Mucosa of rectum (tissue), 2 donors: ENCODE measurements around the gene ECHDC1.
"Not testable (repeated sequence)": the region's sequence is repeated elsewhere in the genome, so short reads cannot be mapped to it uniquely, and the experiment has no call there.

Source experiments
- H3K27ac ChIP-seq, 2 donors: one replicate each; pipeline ENCODE4 v1.7.0; 2013; ENCODE audit warnings: inconsistent platforms in 2 of 2, low read depth in 2 of 2, low read length in 2 of 2
- H3K27me3 ChIP-seq, 2 donors: one replicate each; pipeline ENCODE4 v1.7.0; 2013; ENCODE audit warnings: low read length in 2 of 2; ENCODE audit not compliant: control insufficient read depth in 2 of 2, insufficient read depth in 2 of 2
- H3K36me3 ChIP-seq, 2 donors: one replicate each; pipeline ENCODE4 v1.7.0; 2013; ENCODE audit warnings: low read length in 2 of 2; ENCODE audit not compliant: control insufficient read depth in 2 of 2, insufficient read depth in 2 of 2
- H3K4me1 ChIP-seq, 2 donors: one replicate each; pipeline ENCODE4 v1.7.0; 2013; ENCODE audit warnings: low read length in 2 of 2, mild to moderate bottlenecking in 1 of 2; ENCODE audit not compliant: control insufficient read depth in 2 of 2, insufficient read depth in 2 of 2
- H3K4me3 ChIP-seq, 2 donors: one replicate each; pipeline ENCODE4 v1.7.0; 2013; ENCODE audit warnings: low read length in 2 of 2
- H3K9ac ChIP-seq, 2 donors: one replicate each; pipeline ENCODE4 v1.7.0; 2013; ENCODE audit warnings: low read length in 2 of 2, low read depth in 1 of 2, mild to moderate bottlenecking in 1 of 2
- H3K9me3 ChIP-seq, 2 donors: one replicate each; pipeline ENCODE4 v1.7.0; 2013; ENCODE audit warnings: low read length in 2 of 2; ENCODE audit not compliant: control insufficient read depth in 2 of 2
- donor health status: healthy.
- donor health status: Normal muscosa, but diverticular disease.

Gene ECHDC1, protein sequence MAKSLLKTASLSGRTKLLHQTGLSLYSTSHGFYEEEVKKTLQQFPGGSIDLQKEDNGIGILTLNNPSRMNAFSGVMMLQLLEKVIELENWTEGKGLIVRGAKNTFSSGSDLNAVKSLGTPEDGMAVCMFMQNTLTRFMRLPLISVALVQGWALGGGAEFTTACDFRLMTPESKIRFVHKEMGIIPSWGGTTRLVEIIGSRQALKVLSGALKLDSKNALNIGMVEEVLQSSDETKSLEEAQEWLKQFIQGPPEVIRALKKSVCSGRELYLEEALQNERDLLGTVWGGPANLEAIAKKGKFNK

GRCh38 chr6:127342946-127343808, at the start of gene ECHDC1:
Gene ECHDC1 (minus strand): TSS chr6:127343609. CDS start chr6:127331028, 12,581 bp downstream.
- Histone ChIP-seq H3K27me3 (no peaks in the 10 kb centered on the region), H3K9me3 (no peaks in the 10 kb centered on the region), H3K9ac (peak within 1 kb of the TSS; percentile 84), H3K4me1 (peaks cover 14 to 21% of the 10 kb centered on the region in 2 donors), H3K27ac (peak within 1 kb of the TSS; percentile 73 to 81), H3K4me3 (peak within 1 kb of the TSS; percentile 86 to 98), H3K36me3 (no peaks in the 10 kb centered on the region)

- Histone ChIP-seq H3K27ac (no peak overlapping the region), H3K4me3 (no peak overlapping the region)
These were observed 48.9 kb upstream of the ECHDC1 start for GRCh38 chr6:127392301-127392700.

GRCh38 chr6:127391094-127391953, 47.9 kb upstream of the ECHDC1 start:
- Histone ChIP-seq H3K4me1 (no peaks in the 10 kb centered on the region), H3K36me3 (no peaks in the 10 kb centered on the region), H3K9ac (no peak overlapping the region), H3K4me3 (no peak overlapping the region), H3K27ac (no peak overlapping the region), H3K9me3 (no peaks in the 10 kb centered on the region), H3K27me3 (no peaks in the 10 kb centered on the region)

More at GRCh38 chr6:127392301-127392700, 48.9 kb upstream of the ECHDC1 start:
- Histone ChIP-seq H3K9me3 (no peaks in the 10 kb centered on the region), H3K27me3 (no peaks in the 10 kb centered on the region), H3K36me3 (no peaks in the 10 kb centered on the region), H3K4me1 (no peaks in the 10 kb centered on the region), H3K9ac (no peak overlapping the region)

DNA sequence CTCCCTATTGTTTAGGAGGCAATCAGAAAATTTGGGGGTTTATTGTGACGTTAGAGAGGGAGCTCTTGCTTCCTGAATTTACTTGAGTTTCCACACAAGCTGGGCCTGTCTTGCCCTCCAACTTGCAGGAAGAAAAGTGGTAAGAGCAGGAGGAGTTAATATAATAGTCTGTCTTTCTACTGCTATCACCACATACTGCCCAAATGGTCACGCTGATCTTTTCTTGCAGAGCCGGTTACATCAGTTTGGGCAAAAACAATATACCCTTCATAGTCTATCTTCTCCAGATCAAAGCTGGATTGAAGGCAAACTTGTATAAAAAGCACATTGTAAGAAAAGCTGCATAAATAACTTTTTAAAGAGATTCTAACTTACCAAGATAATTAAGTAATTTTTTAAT, 46.3 kb upstream of the ECHDC1 start:
- Histone ChIP-seq H3K9me3 (no peaks in the 10 kb centered on the region), H3K4me1 (no peaks in the 10 kb centered on the region), H3K4me3 (no peak overlapping the region), H3K27ac (no peak overlapping the region), H3K27me3 (no peaks in the 10 kb centered on the region), H3K36me3 (no peaks in the 10 kb centered on the region), H3K9ac (no peak overlapping the region)

GRCh38 chr6:127385668-127386430, 42.4 kb upstream of the ECHDC1 start:
- no peaks in the 10 kb centered on the region for H3K4me1 ChIP-seq
- H3K27ac ChIP-seq = no peak overlapping the region
- no peaks in the 10 kb centered on the region for H3K9me3 ChIP-seq
- H3K4me3 ChIP-seq = no peak overlapping the region
- H3K9ac ChIP-seq = no peak overlapping the region
- no peaks in the 10 kb centered on the region for H3K27me3 ChIP-seq
- H3K36me3 ChIP-seq = no peaks in the 10 kb centered on the region

DNA sequence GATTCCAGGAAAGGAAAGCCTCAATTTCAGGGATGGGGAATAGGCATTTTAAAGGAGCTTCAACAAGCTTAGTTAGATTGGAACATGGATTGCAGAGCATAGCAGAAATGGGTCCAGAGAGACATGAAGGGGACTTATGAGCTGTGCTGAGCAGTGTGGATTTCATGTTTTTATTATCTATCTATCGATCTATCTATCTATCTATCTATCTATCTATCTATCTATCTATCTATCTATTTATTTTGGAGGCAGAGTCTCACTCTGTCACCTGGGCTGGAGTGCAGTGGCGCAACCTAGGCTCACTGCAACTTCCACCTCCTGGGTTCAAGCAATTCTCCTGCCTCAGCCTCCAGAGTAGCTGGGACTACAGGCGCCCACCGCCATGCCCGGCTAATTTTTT, 41.4 kb upstream of the ECHDC1 start:
- H3K36me3 ChIP-seq, H3K4me1 ChIP-seq, H3K27ac ChIP-seq, H3K4me3 ChIP-seq, H3K27me3 ChIP-seq, H3K9me3 ChIP-seq, H3K9ac ChIP-seq: not testable (repeated sequence)

DNA sequence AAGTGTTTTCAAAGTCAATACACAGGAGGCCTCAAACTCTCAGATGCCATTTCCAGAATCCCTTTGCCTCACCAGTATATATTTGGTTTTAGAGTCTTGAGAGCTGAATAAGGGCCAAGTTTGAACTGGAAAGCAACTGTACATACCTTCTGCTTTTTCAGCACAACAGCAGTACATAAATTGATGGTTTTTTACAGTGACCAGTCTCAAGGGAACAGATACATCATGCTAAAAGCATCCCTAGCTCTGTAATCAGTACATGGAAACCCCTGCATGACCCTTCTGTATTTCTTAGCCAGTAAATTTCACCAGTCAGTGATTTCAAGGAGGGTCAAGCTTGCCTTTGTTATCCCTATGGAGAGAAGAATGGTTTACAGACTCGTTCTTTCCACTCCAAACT, 40.6 kb upstream of the ECHDC1 start:
- Histone ChIP-seq H3K4me1 (no peaks in the 10 kb centered on the region), H3K4me3 (no peak overlapping the region), H3K9me3 (no peaks in the 10 kb centered on the region), H3K9ac (no peak overlapping the region), H3K27ac (no peak overlapping the region), H3K27me3 (no peaks in the 10 kb centered on the region), H3K36me3 (no peaks in the 10 kb centered on the region)

DNA sequence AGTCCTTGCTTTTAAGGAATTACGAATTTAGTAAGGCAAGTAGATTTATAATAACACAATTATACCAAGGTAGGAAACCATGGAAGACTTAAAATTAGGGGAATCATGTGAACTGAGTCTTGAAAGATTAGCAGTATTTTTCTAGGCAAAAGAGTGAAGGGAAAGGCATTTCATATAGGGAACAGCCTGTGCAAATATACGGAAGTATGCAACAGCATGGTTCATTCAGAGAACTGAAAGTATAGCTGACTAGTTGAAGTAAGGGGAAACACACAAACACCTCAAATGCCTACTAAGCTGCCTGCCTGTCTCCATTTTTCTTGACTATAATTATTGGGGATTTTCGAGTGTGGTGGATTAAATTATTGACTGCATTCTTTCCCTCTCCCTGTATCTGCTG, 39.0 kb upstream of the ECHDC1 start:
- Histone ChIP-seq H3K36me3 (no peaks in the 10 kb centered on the region), H3K27me3 (no peaks in the 10 kb centered on the region), H3K4me1 (no peaks in the 10 kb centered on the region), H3K9me3 (no peaks in the 10 kb centered on the region), H3K27ac (no peak overlapping the region), H3K4me3 (no peak overlapping the region), H3K9ac (no peak overlapping the region)

DNA sequence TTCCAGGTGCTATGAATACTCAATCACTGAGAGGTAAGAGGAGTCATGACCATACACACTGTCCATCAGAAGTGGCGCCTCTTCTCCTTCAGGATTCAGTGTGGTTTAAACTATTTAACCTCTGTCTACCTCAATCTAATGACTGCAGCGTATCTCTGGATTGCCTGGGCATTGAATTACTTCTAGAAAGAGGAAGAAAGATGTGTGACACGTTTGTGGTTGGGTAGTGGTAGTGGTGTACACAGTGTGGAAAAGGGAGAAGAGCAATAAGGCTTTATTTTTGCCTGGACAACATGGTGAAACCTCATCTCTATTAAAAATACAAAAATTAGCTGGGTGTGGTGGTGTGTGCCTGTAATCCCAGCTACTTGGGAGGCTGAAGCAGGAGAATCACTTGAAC, 38.0 kb upstream of the ECHDC1 start:
- Histone ChIP-seq H3K9ac (no peak overlapping the region), H3K9me3 (no peaks in the 10 kb centered on the region), H3K4me3 (no peak overlapping the region), H3K27ac (no peak overlapping the region), H3K4me1 (no peaks in the 10 kb centered on the region), H3K27me3 (no peaks in the 10 kb centered on the region), H3K36me3 (no peaks in the 10 kb centered on the region)
